HG03565 (cell line): Measurements from ENCODE around the gene PTRHD1.
"Not testable (repeated sequence)": the region's sequence is repeated elsewhere in the genome, so short reads cannot be mapped to it uniquely, and the experiment has no call there.

Source experiments
- ATAC-seq: cut with Tn5 transposase; IDR thresholded peaks from one replicate; pipeline ENCODE4 v1.9.1; 2021; ENCODE audit warnings: mild to moderate bottlenecking, moderate library complexity; ENCODE audit not compliant: unreplicated experiment

The PTRHD1 gene

GRCh38 chr2:24813691-24814137 is 20.5 kb upstream of the PTRHD1 start:
- ATAC-seq = no peak

DNA sequence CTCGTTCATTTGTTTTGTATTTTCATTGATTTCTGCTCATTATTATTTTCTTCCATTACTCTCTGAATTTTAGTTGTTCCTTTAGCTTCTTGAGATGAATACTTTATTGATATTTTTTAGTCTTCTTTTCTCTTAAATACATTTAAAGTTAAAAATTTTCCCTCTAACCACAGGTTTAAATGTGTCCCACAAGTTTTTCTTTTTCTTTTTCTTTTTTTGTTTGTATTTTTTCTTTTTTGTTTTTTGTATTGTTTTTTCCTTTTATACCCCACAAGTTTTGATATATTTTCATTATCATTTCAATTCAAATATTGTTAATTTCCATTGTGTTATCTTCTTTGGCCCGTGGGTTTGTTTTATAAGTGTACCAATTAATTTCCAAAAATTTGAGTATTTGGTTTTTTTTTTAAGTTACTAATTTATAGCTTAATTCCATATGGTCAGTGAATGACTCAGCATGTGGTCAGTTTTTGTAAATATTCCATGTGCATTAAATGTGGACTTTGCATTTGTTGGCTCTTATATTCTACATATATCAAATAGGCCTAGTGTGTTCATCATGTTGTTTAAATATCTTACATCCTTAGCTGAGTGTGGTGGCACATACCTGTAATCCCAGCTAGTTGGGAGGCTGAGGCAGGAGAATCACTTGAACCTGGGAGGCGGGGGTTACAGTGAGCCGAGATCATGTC is 16.3 kb upstream of the PTRHD1 start:
- no peak for ATAC-seq

GRCh38 chr2:24806661-24807036 is 13.5 kb upstream of the PTRHD1 start:
- ATAC-seq = no peak

- ATAC-seq = not testable (repeated sequence)
Measured at GRCh38 chr2:24805811-24806660, 12.8 kb upstream of the PTRHD1 start.

DNA sequence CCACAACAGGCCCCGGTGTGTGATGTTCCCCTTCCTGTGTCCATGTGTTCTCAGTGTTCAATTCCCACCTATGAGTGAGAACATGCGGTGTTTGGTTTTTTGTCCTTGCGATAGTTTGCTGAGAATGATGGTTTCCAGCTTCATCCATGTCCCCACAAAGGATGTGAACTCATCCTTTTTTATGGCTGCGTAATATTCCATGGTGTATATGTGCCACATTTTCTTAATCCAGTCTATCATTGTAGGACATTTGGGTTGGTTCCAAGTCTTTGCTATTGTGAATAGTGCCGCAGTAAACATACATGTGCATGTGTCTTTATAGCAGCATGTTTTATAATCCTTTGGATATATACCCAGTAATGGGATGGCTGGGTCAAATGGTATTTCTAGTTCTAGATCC is 7.3 kb upstream of the PTRHD1 start:
- ATAC-seq = not testable (repeated sequence)

DNA sequence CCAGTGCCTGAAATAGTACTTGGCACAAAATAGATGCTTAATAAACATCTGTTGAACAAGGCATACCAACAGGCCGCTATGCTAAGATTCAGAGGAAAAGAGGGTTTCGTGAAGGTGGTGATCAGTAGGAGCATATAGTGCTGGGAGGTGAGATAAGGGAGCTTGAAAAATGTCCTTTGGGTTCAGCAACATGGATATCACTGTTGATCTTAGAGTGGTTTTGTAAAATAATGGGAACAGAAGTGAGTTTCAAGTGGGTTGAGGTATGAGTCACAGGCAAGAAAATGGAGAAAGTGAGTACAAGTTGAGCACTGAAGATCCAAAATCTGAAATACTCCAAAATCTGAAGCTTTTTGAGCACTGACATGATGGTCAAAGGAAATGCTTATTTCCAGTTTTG is 4.5 kb upstream of the PTRHD1 start:
- no peak for ATAC-seq

DNA sequence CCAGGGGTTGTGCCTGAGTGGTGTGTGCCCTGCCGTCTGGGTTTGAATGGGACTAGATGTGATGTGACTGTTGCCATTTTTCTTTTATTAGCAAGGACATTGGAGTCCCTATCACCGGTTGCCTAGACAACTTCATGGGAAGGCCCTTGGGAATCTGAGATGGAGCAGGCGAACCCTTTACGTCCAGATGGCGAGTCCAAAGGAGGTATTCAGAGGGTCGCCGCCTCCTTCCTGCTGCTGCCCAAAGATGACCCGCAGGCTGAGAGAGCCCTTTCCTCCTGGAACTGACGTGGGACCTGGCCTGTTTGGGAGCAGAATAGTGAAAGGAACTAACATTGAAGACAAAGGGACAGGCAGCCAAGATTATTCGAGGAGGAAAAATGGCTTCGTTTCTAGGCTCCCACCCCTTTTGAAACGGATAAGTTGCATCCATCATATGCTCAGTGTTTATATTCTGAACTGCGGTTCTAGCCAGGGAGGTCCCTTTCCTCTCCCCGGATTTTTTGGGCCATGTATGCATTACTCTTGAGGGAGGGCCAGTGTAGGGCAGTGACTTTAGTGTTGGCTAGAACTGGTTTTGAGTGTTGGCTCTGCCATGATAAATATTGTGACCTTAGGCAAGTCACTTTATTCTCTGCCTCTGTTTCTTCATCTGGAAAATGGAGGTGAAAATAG is 707 bp upstream of the PTRHD1 start:
- ATAC-seq = no peak

DNA sequence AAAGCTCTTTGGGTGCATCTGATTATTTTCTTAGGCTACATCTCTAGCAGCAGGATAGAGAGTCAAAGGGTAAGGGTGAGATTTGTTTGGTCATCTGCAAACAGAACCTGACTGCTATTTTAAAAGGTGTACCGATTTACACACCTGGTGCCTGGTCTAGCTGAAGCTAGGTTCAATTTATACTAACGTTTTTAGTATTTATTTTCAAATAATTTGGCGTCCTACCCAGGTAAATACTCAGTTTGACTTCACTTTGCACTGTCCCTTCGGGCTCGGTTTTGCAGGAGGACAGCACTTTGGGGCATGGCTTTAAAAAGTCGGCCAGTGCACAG is 683 bp downstream of the PTRHD1 start:
- ATAC-seq = no peak

DNA sequence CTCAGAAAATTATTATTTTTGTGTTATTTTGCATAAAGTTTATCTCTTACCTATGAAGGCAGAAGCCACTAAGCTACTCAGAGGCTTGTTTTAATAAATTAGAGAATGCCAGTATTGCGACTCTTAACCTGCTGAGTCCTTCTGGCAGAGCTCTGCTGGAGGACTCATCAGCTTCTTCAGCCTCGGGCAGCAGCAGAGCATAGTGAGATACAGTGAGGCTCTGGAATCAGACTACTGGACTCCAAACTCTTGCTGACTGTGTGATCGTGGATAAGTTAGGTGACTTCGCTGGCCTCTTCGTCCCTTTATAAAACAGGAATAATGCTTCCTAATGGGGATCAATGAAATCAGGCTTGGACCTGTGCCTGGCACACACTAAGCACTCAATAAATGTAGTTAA is 1.7 kb downstream of the PTRHD1 start:
- no peak for ATAC-seq

- no peak for ATAC-seq
Measured at GRCh38 chr2:24788816-24789215, 4.4 kb downstream of the PTRHD1 start.

GRCh38 chr2:24787532-24787931 is 5.7 kb downstream of the PTRHD1 start:
- no peak for ATAC-seq

GRCh38 chr2:24785671-24786321 is 7.4 kb downstream of the PTRHD1 start:
- no peak for ATAC-seq

GRCh38 chr2:24783641-24784040 is 9.6 kb downstream of the PTRHD1 start:
- no peak for ATAC-seq

DNA sequence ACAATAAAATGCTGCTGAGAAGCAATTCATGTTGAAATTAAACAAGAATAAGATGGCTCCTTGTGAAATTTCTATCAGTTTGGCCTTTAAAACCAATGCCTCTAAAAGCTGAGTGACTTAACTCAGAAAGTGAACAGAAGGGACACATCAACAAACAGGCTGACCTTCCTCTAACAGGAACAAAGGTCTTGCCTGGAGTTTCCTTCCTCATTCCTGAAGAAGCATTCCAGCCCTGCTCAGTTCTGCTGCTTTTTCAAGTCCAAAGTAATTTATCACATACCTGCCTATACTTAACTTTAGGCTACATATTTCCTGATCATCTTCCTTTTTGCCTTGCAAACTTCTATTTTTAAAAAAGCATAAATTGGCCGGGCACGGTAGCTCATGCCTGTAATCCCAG is 14.1 kb downstream of the PTRHD1 start:
- ATAC-seq = no peak

DNA sequence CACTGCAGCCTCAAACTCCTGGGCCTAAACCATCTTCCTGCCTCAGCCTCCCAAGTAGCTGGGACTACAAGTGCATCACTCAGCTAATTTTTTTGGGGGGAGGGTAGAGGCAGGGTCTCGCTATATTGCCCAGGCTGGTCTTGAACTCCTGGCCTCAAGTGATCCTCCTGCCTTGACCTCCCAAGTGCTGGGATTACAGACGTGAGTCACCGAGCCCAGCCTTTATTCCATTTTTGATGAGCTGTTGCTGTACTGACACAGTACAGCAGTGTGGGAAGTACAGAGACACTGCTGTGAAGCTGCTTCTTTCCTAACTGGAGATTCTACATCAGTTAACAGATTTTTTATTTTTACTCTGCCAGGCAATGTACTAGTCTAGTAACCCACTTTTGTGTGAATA is 18.8 kb downstream of the PTRHD1 start:
- no peak for ATAC-seq

GRCh38 chr2:24771764-24772586 is 21.2 kb downstream of the PTRHD1 start:
- no peak for ATAC-seq

DNA sequence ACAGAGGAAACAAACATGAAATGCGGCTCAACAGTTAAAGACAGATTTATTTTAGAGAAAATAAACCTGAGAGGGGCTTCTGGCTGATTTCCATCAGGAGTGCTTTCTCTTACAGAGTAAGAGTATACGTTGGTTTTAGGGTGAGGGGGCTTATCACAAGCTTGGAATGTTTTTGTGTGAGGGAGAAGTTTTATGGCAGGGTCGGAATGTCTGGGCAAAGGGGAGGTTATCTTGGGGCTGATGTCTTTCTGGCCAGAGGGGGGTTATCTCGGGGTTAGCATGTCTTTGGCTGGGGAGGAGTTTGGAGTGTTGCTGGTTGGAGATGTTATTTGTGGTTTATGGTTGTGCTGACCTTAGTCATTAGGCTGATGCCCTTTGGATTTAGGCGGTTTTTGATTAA is 22.1 kb downstream of the PTRHD1 start:
- no peak for ATAC-seq

DNA sequence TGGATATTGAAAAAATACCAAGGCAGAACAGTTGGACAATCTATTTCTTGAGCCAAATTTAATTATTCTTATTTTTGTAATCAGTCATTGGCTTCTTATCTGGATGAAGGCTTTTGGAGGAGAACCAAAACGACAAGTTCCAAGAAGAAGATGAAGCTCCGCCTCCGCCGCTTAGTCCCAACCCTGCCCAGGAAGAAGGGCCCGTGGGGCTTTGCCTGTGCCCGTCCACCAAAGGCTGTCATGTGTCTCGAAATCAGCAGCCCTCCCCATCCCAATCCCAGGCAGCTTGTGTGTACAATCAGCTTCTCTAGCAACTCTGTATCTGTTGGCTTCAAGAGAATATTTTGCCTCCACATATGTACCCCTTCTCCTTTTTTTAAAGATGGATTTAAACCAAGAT is 24.6 kb downstream of the PTRHD1 start:
- ATAC-seq = no peak

- ATAC-seq = no peak
Measured at GRCh38 chr2:24768013-24768412, 25.2 kb downstream of the PTRHD1 start.

GRCh38 chr2:24766609-24767008 is 26.6 kb downstream of the PTRHD1 start:
- no peak for ATAC-seq

DNA sequence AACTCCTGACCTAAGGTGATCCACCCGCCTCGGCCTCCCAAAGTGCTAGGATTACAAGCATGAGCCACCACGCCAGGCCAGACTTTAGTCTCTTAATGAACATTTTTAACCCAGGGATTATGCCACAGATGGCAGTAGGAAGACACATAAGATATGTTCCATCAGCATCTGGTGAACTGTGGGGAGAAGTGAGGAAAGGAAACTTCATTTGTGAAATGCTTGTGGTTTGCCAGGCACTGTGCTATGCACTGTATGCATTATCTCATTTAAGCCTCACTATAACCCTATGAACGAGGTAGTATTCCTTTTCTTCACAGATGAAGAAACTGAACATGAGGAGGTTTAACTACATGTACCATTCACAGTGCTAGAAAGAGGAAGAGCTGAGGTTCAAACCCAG is 29.3 kb downstream of the PTRHD1 start:
- no peak for ATAC-seq
